HG02571 (cell line): ENCODE data around the gene PIN1.

ENCODE experiments used
- ATAC-seq: cut with Tn5 transposase; IDR thresholded peaks from one replicate; pipeline ENCODE4 v1.9.1; 2021; ENCODE audit warnings: mild to moderate bottlenecking, moderate library complexity; ENCODE audit not compliant: unreplicated experiment

Gene PIN1

GRCh38 chr19:9854282-9854846, 19.2 kb downstream of the PIN1 start:
- ATAC-seq: no peak

- ATAC-seq: no peak
These were observed 21.5 kb downstream of the PIN1 start for GRCh38 chr19:9856609-9857008.

GRCh38 chr19:9857076-9857721, 22.1 kb downstream of the PIN1 start:
- ATAC-seq: no peak

GRCh38 chr19:9857920-9858746, 23.0 kb downstream of the PIN1 start:
- no peak for ATAC-seq

GRCh38 chr19:9858766-9859165, 23.6 kb downstream of the PIN1 start:
- no peak for ATAC-seq

GRCh38 chr19:9860407-9860806, 25.3 kb downstream of the PIN1 start:
- ATAC-seq: no peak

- ATAC-seq: no peak
These were observed 26.4 kb downstream of the PIN1 start for GRCh38 chr19:9861503-9861902.

GRCh38 chr19:9862938-9863337, 27.8 kb downstream of the PIN1 start:
- no peak for ATAC-seq

- ATAC-seq: no peak
These were observed 28.6 kb downstream of the PIN1 start for GRCh38 chr19:9863759-9864158.

- ATAC-seq: no peak
These were observed 30.8 kb downstream of the PIN1 start for GRCh38 chr19:9865732-9866501.

- ATAC-seq: no peak
These were observed 34.0 kb downstream of the PIN1 start for GRCh38 chr19:9868983-9869617.

GRCh38 chr19:9871626-9872338, 36.7 kb downstream of the PIN1 start:
- ATAC-seq: no peak

- no peak for ATAC-seq
These were observed 37.6 kb downstream of the PIN1 start for GRCh38 chr19:9872618-9873242.

- no peak for ATAC-seq
These were observed 40.0 kb downstream of the PIN1 start for GRCh38 chr19:9875031-9875627.

GRCh38 chr19:9875796-9876195, 40.7 kb downstream of the PIN1 start:
- ATAC-seq: no peak

GRCh38 chr19:9877780-9878510, 42.8 kb downstream of the PIN1 start:
- ATAC-seq: no peak

- no peak for ATAC-seq
These were observed 43.5 kb downstream of the PIN1 start for GRCh38 chr19:9878511-9879196.

- no peak for ATAC-seq
These were observed 46.6 kb downstream of the PIN1 start for GRCh38 chr19:9881720-9882119.
